NB4 (cell line): Measurements from ENCODE around the gene RETREG1.

Source experiments
- CTCF ChIP-seq: IDR thresholded peaks from one replicate; pipeline ENCODE4 v1.5.1; 2012; ENCODE audit warnings: low read depth, low read length
- MAX ChIP-seq: IDR thresholded peaks from 2 replicates; pipeline ENCODE4 v1.6.1; 2011; ENCODE audit warnings: low read depth, low read length
- MYC ChIP-seq: IDR thresholded peaks from 2 replicates; pipeline ENCODE4 v1.6.1; 2011; ENCODE audit warnings: low read depth, low read length
- POLR2A ChIP-seq: IDR thresholded peaks from 2 replicates; pipeline ENCODE4 v1.6.1; 2011; ENCODE audit warnings: mild to moderate bottlenecking; ENCODE audit not compliant: insufficient read length; ENCODE audit errors: extremely low read depth

- TF ChIP-seq CTCF (no peak), POLR2A (no peak), MAX (no peak), MYC (no peak)
These were observed 95.0 kb downstream of the RETREG1 start for GRCh38 chr5:16521521-16522483.
